CD4-positive, alpha-beta T cell treated with Interleukin-17A for 1 hour (primary cell): ENCODE results near the gene SPACA6.

Source experiments
- DNase-seq: peaks from one replicate; pipeline ENCODE4 v3.0.0-alpha.2; 2020

SPACA6 gene

GRCh38 chr19:51739466-51740213, 46.5 kb downstream of the SPACA6 start:
- no peak for DNase-seq

GRCh38 chr19:51740356-51740755, 47.2 kb downstream of the SPACA6 start:
- no peak for DNase-seq

- DNase-seq: no peak
Observed at GRCh38 chr19:51742789-51743188, 49.7 kb downstream of the SPACA6 start.

- DNase-seq: no peak
Observed at GRCh38 chr19:51743405-51743804, 50.3 kb downstream of the SPACA6 start.

GRCh38 chr19:51746731-51747130, 53.6 kb downstream of the SPACA6 start:
- DNase-seq: no peak

GRCh38 chr19:51749979-51750378, 56.8 kb downstream of the SPACA6 start:
- no peak for DNase-seq

GRCh38 chr19:51750400-51751094, 57.4 kb downstream of the SPACA6 start:
- DNase-seq: no peak

GRCh38 chr19:51751655-51752054, 58.5 kb downstream of the SPACA6 start, which contains the start of gene FPR1:
Gene FPR1 (minus strand): TSS chr19:51751878. CDS start chr19:51746994, 4,884 bp downstream.
- DNase-seq: no peak

- DNase-seq: no peak
Observed at GRCh38 chr19:51754109-51754508, 61.0 kb downstream of the SPACA6 start.

GRCh38 chr19:51754770-51755169, 61.6 kb downstream of the SPACA6 start:
- no peak for DNase-seq
